Measurements from ENCODE around the gene RNF123. TPM values are rescaled to one million over a fixed set of nuclear protein-coding genes. Genes with fewer than 3 reads are reported as not detected.

The RNF123 gene
- total and polyA plus RNA-seq, 2 donors (not counting 1 experiment from before 2014, with no cell fraction given): 51.8 to 69.0 TPM

- peaks cover 0 to 11% of the 10 kb centered on the region in 2 donors for H3K4me1 ChIP-seq (ENCODE audit: control insufficient read depth in 2 of 2, insufficient read depth in 2 of 2, low read length in 2 of 2)
- H3K4me2 ChIP-seq (replicated peaks; ENCODE audit: low read depth, low read length, poor library complexity, severe bottlenecking): no peak overlapping the region
- no peak overlapping the region for H2AFZ ChIP-seq (ENCODE audit: insufficient read depth, low read depth, low read length, poor library complexity, severe bottlenecking)
- DNase-seq (no peak), ATAC-seq (ENCODE audit: low read depth) (no peak)
- Mint-ChIP-seq H3K9me3 (ENCODE audit: insufficient read depth) (no peaks in the 10 kb centered on the region), H3K27ac (no peak overlapping the region), H3K27me3 (no peaks in the 10 kb centered on the region), H3K4me3 (no peak overlapping the region), H3K4me1 (peaks cover 4% of the 10 kb centered on the region)
- H3K27me3 ChIP-seq (replicated peaks in 1 of 4; ENCODE audit: control extremely low read depth in 1 of 4, control insufficient read depth in 3 of 4, insufficient read depth in 4 of 4, low read length in 3 of 4): no peaks in the 10 kb centered on the region
- TF ChIP-seq, protein P1, sequence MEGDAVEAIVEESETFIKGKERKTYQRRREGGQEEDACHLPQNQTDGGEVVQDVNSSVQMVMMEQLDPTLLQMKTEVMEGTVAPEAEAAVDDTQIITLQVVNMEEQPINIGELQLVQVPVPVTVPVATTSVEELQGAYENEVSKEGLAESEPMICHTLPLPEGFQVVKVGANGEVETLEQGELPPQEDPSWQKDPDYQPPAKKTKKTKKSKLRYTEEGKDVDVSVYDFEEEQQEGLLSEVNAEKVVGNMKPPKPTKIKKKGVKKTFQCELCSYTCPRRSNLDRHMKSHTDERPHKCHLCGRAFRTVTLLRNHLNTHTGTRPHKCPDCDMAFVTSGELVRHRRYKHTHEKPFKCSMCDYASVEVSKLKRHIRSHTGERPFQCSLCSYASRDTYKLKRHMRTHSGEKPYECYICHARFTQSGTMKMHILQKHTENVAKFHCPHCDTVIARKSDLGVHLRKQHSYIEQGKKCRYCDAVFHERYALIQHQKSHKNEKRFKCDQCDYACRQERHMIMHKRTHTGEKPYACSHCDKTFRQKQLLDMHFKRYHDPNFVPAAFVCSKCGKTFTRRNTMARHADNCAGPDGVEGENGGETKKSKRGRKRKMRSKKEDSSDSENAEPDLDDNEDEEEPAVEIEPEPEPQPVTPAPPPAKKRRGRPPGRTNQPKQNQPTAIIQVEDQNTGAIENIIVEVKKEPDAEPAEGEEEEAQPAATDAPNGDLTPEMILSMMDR (IDR thresholded peaks at IDR 0.05): no peak
- TF ChIP-seq EZH2 (IDR thresholded peaks at IDR 0.05; ENCODE audit: borderline replicate concordance, insufficient read depth, low read depth, low read length, poor library complexity, severe bottlenecking): no peak
- intact Hi-C loops (cut with micrococcal nuclease): no loop called here
- H3K36me3 ChIP-seq (replicated peaks in 1 of 2; ENCODE audit: control extremely low read depth in 1 of 2, control insufficient read depth in 1 of 2, extremely low read depth in 1 of 2, insufficient read depth in 2 of 2, low read length in 1 of 2): no peaks in the 10 kb centered on the region
- no peaks in the 10 kb centered on the region for H4K20me1 ChIP-seq (ENCODE audit: control insufficient read depth, insufficient read depth, low read length, poor library complexity, severe bottlenecking)
- H3K27ac ChIP-seq (ENCODE audit: low read length in 2 of 2): no peak overlapping the region
- ChIA-PET CTCF (no interaction called here), POLR2A (no interaction called here)
- no peak overlapping the region for H3K4me3 ChIP-seq (ENCODE audit: control extremely low read depth in 1 of 5, extremely low read depth in 1 of 5, insufficient read depth in 1 of 5, low read depth in 2 of 5, low read length in 4 of 5)
- no peaks in the 10 kb centered on the region for H3K79me2 ChIP-seq (ENCODE audit: control insufficient read depth, insufficient read depth, low read length)
- WGBS (ENCODE audit: insufficient coverage): 78% methylated on average over 5 of the region's 8 CpGs
- no peak overlapping the region for H3K9ac ChIP-seq (ENCODE audit: low read length)
- H3K9me3 ChIP-seq (ENCODE audit: control extremely low read depth in 1 of 3, control insufficient read depth in 2 of 3, insufficient read depth in 1 of 3, low read length in 2 of 3): peaks cover 0 to 5% (median 0%) of the 10 kb centered on the region in 3 donors
Observed at GRCh38 chr3:49650637-49651036, 38.7 kb upstream of the RNF123 start.

DNA sequence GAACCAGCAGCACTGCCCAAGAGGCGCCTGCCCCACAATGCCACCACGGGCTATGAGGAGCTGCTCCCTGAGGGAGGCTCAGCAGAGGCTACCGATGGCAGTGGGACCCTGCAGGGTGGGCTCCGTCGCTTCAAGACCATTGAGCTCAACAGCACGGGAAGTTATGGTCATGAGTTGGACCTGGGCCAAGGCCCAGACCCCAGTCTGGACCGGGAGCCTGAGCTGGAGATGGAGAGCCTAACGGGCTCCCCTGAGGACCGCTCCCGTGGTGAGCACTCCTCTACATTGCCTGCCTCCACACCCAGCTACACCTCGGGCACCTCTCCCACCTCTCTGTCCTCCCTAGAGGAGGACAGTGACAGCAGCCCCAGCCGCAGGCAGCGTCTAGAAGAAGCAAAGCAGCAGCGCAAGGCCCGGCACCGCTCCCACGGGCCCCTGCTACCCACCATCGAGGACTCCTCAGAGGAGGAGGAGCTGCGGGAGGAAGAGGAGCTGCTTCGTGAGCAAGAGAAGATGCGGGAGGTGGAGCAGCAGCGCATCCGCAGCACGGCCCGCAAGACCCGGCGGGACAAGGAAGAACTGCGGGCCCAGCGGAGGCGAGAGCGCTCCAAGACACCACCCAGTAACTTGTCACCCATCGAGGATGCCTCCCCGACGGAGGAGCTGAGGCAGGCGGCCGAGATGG lies 37.0 kb upstream of the RNF123 start:
- ATAC-seq (ENCODE audit: low read depth): no peak
- no peaks in the 10 kb centered on the region for H4K20me1 ChIP-seq (ENCODE audit: control insufficient read depth, insufficient read depth, low read length, poor library complexity, severe bottlenecking)
- H3K9me3 Mint-ChIP-seq (ENCODE audit: insufficient read depth): no peaks in the 10 kb centered on the region
- H3K79me2 ChIP-seq (ENCODE audit: control insufficient read depth, insufficient read depth, low read length): no peaks in the 10 kb centered on the region
- H3K4me3 Mint-ChIP-seq: no peak overlapping the region
- ChIA-PET POLR2A (no interaction called here), CTCF (no interaction called here)
- DNase-seq: no peak
- H3K9ac ChIP-seq (ENCODE audit: low read length): no peak overlapping the region
- peaks cover 0 to 5% (median 0%) of the 10 kb centered on the region in 4 experiments for H3K27me3 ChIP-seq (replicated peaks in 1 of 4; ENCODE audit: control extremely low read depth in 1 of 4, control insufficient read depth in 3 of 4, insufficient read depth in 4 of 4, low read length in 3 of 4)
- H3K9me3 ChIP-seq (ENCODE audit: control extremely low read depth in 1 of 3, control insufficient read depth in 2 of 3, insufficient read depth in 1 of 3, low read length in 2 of 3): peaks cover 0 to 5% (median 0%) of the 10 kb centered on the region in 3 donors
- TF ChIP-seq, protein P1 (IDR thresholded peaks at IDR 0.05): no peak
- TF ChIP-seq EZH2 (IDR thresholded peaks at IDR 0.05; ENCODE audit: borderline replicate concordance, insufficient read depth, low read depth, low read length, poor library complexity, severe bottlenecking): no peak
- 92% methylated on average over 34 of the region's 36 CpGs for WGBS (ENCODE audit: insufficient coverage)
- H3K4me1 ChIP-seq (ENCODE audit: control insufficient read depth in 2 of 2, insufficient read depth in 2 of 2, low read length in 2 of 2): peaks cover 0 to 11% of the 10 kb centered on the region in 2 donors
- no peaks in the 10 kb centered on the region for H3K27me3 Mint-ChIP-seq
- no peak overlapping the region for H3K4me2 ChIP-seq (replicated peaks; ENCODE audit: low read depth, low read length, poor library complexity, severe bottlenecking)
- H3K27ac ChIP-seq (ENCODE audit: low read length in 2 of 2): no peak overlapping the region
- intact Hi-C loops (cut with micrococcal nuclease): no loop called here
- no peak overlapping the region for H3K27ac Mint-ChIP-seq
- H3K4me1 Mint-ChIP-seq: peaks cover 4% of the 10 kb centered on the region
- H3K36me3 ChIP-seq (replicated peaks in 1 of 2; ENCODE audit: control extremely low read depth in 1 of 2, control insufficient read depth in 1 of 2, extremely low read depth in 1 of 2, insufficient read depth in 2 of 2, low read length in 1 of 2): no peaks in the 10 kb centered on the region
- no peak overlapping the region for H2AFZ ChIP-seq (ENCODE audit: insufficient read depth, low read depth, low read length, poor library complexity, severe bottlenecking)
- no peak overlapping the region for H3K4me3 ChIP-seq (ENCODE audit: control extremely low read depth in 1 of 5, extremely low read depth in 1 of 5, insufficient read depth in 1 of 5, low read depth in 2 of 5, low read length in 4 of 5)
